Lung (tissue), 12 donors: ENCODE results near the gene TRIM3. TPM values are rescaled to one million over a fixed set of nuclear protein-coding genes. Genes with fewer than 3 reads are reported as not detected.

Experiments used
- ATAC-seq: fragments of 200-7000 bp; cut with Tn5 transposase; one replicate; pipeline ENCODE4 v1.9.1; 2020; ENCODE audit warnings: moderate number of reproducible peaks; ENCODE audit not compliant: insufficient read depth, low FRiP score
- DNase-seq, 3 donors: peaks; one replicate each; pipeline ENCODE4 v3.0.0-alpha.2; 2013 to 2017
- H3K27ac ChIP-seq, 2 donors: one replicate each; pipeline ENCODE4 v1.5.1; 2013; ENCODE audit warnings: mild to moderate bottlenecking in 2 of 2, moderate library complexity in 2 of 2, control low read depth in 1 of 2, inconsistent platforms in 1 of 2, low read depth in 1 of 2, low read length in 1 of 2
- H3K27me3 ChIP-seq, 3 donors: one replicate each; pipeline ENCODE4 v1.5.1; 2013; ENCODE audit warnings: low read length in 2 of 3; ENCODE audit not compliant: control insufficient read depth in 3 of 3, insufficient read depth in 3 of 3
- H3K36me3 ChIP-seq, 4 donors: one replicate each; pipeline ENCODE4 v1.5.1; 2013; ENCODE audit warnings: low read length in 4 of 4, mild to moderate bottlenecking in 1 of 4, moderate library complexity in 1 of 4; ENCODE audit not compliant: control insufficient read depth in 4 of 4, insufficient read depth in 4 of 4
- H3K4me1 ChIP-seq, 5 donors: one replicate each; pipeline ENCODE4 v1.5.1; 2013; ENCODE audit warnings: low read length in 5 of 5, mild to moderate bottlenecking in 2 of 5, moderate library complexity in 1 of 5; ENCODE audit not compliant: control insufficient read depth in 5 of 5, insufficient read depth in 5 of 5
- H3K4me3 ChIP-seq: one replicate; pipeline ENCODE4 v1.5.1; 2013; ENCODE audit warnings: mild to moderate bottlenecking, control low read depth, moderate library complexity
- H3K9ac ChIP-seq, 2 donors: one replicate each; pipeline ENCODE4 v1.5.1; 2013; ENCODE audit warnings: low read length in 2 of 2, control low read depth in 1 of 2; ENCODE audit not compliant: insufficient read depth in 1 of 2
- H3K9me3 ChIP-seq, 4 donors: one replicate each; pipeline ENCODE4 v1.5.1; 2013; ENCODE audit warnings: low read length in 3 of 4, mild to moderate bottlenecking in 1 of 4, moderate library complexity in 1 of 4; ENCODE audit not compliant: control insufficient read depth in 4 of 4, insufficient read depth in 3 of 4
- CTCF ChIP-seq: IDR thresholded peaks from 2 replicates; pipeline ENCODE4 v1.5.1; 2012; ENCODE audit warnings: mild to moderate bottlenecking; ENCODE audit errors: control extremely low read depth, extremely low read depth
- WGBS, 2 donors: extraction: QIAGEN DNeasy Blood & Tissue Kit; methylation state at CpG; one replicate each; pipeline ENCODE4 v1.1.7; 2013; 5-methylcytosine and 5-hydroxymethylcytosine counted together
- polyA plus RNA-seq, 2 donors: library from polyadenylated mRNA; stranded (reverse); fragments of 200-250 nt; gene quantifications; one replicate each; pipeline ENCODE4 v1.2.1, GENCODE V29; 2013
- total RNA-seq, 2 donors: library from RNA; depleted of rRNA in 1 of 2; stranded (reverse); fragments of >200 nt in 1 of 2; gene quantifications; one replicate each; pipeline ENCODE4 v1.2.1, GENCODE V29; 2014 to 2021
- donor health status: control.
- donor health status: control.
- donor health status: Bipolar disorder and iron deficiency.
- donor health status: healthy.
- donor health status: DM: yes; HTN: yes; CAD: no.

TRIM3 gene
- total and polyA plus RNA-seq, 4 donors, result 15.7 to 29.0 (median 22.4) TPM

- H3K9ac ChIP-seq, result no peak overlapping the region
- H3K9me3 ChIP-seq, result no peaks in the 10 kb centered on the region
- no peak for TF ChIP-seq CTCF
- H3K4me1 ChIP-seq, result peaks cover 0 to 6% (median 4%) of the 10 kb centered on the region in 5 donors
- H3K27me3 ChIP-seq, result no peaks in the 10 kb centered on the region
- DNase-seq (no peak), ATAC-seq (no peak)
- H3K36me3 ChIP-seq, result peaks cover 5 to 15% (median 9%) of the 10 kb centered on the region in 4 donors
- WGBS, 2 donors, result 42 to 64% methylated on average over 7 of the region's 7 CpGs
- no peak overlapping the region for H3K27ac ChIP-seq
- H3K4me3 ChIP-seq, result no peak overlapping the region
Measured at GRCh38 chr11:6402561-6402981, 71.2 kb downstream of the TRIM3 start.

GRCh38 chr11:6402061-6402470, 71.7 kb downstream of the TRIM3 start:
- no peak overlapping the region for H3K4me3 ChIP-seq
- DNase-seq (no peak), ATAC-seq (no peak)
- no peaks in the 10 kb centered on the region for H3K27me3 ChIP-seq
- no peak overlapping the region for H3K9ac ChIP-seq
- no peak overlapping the region for H3K27ac ChIP-seq
- no peaks in the 10 kb centered on the region for H3K9me3 ChIP-seq
- H3K4me1 ChIP-seq, result peaks cover 0 to 11% (median 8%) of the 10 kb centered on the region in 5 donors
- WGBS, 2 donors, result 86 to 87% methylated on average over 12 of the region's 12 CpGs
- no peak for TF ChIP-seq CTCF
- peaks cover 5 to 15% (median 9%) of the 10 kb centered on the region in 4 donors for H3K36me3 ChIP-seq

GRCh38 chr11:6401464-6401863, 72.3 kb downstream of the TRIM3 start:
- H3K27ac ChIP-seq, result no peak overlapping the region
- TF ChIP-seq CTCF, result no peak
- H3K27me3 ChIP-seq, result no peaks in the 10 kb centered on the region
- 92 to 96% methylated on average over 7 of the region's 7 CpGs for WGBS, 2 donors
- H3K36me3 ChIP-seq, result peaks cover 5 to 15% (median 11%) of the 10 kb centered on the region in 4 donors
- DNase-seq (no peak), ATAC-seq (no peak)
- H3K9ac ChIP-seq, result no peak overlapping the region
- peaks cover 0 to 12% (median 8%) of the 10 kb centered on the region in 5 donors for H3K4me1 ChIP-seq
- no peaks in the 10 kb centered on the region for H3K9me3 ChIP-seq
- no peak overlapping the region for H3K4me3 ChIP-seq
